AG04450 (cell line): ENCODE data around the gene DAPK2. TPM values are rescaled to one million over a fixed set of nuclear protein-coding genes. Genes with fewer than 3 reads are reported as not detected.

Experiments
- CTCF ChIA-PET: fragments of 300-600, 350-600 bp; formaldehyde crosslinking; extraction: SDS; loops from one replicate; lab custom pipeline; 2022; ENCODE audit warnings: antibody characterized with exemption, inconsistent platforms; lab: Charles Lee
- POLR2A ChIA-PET: fragments of 350-600 bp; formaldehyde crosslinking; extraction: SDS; loops from one replicate; lab custom pipeline; 2021; ENCODE audit warnings: antibody characterized with exemption, inconsistent platforms; lab: Yijun Ruan, JAX
- DNase-seq: peaks from one replicate; pipeline ENCODE4 v3.0.0-alpha.2; 2011; ENCODE audit warnings: low read depth, low spot score
- H3K27ac ChIP-seq: one replicate; pipeline ENCODE4 v1.5.1; 2012; ENCODE audit warnings: low read depth, low read length, control low read depth
- H3K27me3 ChIP-seq: one replicate; pipeline ENCODE4 v1.6.0; 2012; ENCODE audit warnings: low read length; ENCODE audit not compliant: control insufficient read depth, insufficient read depth
- H3K4me3 ChIP-seq: 2 replicates; pipeline ENCODE4 v1.5.1; 2011; ENCODE audit warnings: mild to moderate bottlenecking, low read depth, low read length, control low read depth
- H3K9me3 ChIP-seq: 2 replicates; pipeline ENCODE4 v1.5.1; 2012; ENCODE audit warnings: low read length; ENCODE audit not compliant: control insufficient read depth, insufficient read depth
- polyA plus RNA-seq: library from polyadenylated mRNA; depleted of rRNA; stranded (reverse); fragments of >200 nt; gene quantifications from 2 replicates; pipeline ENCODE4 v1.2.3, GENCODE V29; 2011
- TF ChIP-seq, protein P1 (sequence below): IDR thresholded peaks from 2 replicates; pipeline ENCODE4 v1.5.1; 2011; ENCODE audit warnings: low read depth, low read length, control low read depth, inconsistent platforms

The DAPK2 gene
- polyA plus RNA-seq, 1 experiment = 0.42 TPM

DNA sequence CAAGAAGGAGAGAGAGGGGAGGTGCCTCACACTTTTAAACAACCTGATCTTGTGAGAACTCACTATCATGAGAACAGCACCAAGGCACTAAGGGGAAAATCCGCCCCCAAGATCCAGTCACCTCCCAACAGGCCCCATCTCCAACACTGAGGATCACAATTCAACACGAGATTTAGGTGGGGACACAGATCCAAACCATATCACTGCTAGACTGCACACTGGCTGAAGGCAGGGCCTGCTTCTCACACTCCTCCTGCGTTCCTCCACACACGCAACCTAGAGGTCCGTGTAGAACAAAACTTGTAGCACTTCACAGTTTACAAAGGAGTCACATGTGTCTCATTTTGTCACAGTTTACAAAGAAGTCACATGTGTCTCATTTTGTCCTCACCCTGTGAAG is 97.8 kb downstream of the DAPK2 start:
- no peak overlapping the region for H3K4me3 ChIP-seq
- CTCF ChIA-PET = interaction anchor here (1.4 kb wide), 1 partner anchor 196 kb away, joined by 3 read pairs; no protein-coding TSS in a partner anchor
- no peak for DNase-seq
- TF ChIP-seq, protein P1, sequence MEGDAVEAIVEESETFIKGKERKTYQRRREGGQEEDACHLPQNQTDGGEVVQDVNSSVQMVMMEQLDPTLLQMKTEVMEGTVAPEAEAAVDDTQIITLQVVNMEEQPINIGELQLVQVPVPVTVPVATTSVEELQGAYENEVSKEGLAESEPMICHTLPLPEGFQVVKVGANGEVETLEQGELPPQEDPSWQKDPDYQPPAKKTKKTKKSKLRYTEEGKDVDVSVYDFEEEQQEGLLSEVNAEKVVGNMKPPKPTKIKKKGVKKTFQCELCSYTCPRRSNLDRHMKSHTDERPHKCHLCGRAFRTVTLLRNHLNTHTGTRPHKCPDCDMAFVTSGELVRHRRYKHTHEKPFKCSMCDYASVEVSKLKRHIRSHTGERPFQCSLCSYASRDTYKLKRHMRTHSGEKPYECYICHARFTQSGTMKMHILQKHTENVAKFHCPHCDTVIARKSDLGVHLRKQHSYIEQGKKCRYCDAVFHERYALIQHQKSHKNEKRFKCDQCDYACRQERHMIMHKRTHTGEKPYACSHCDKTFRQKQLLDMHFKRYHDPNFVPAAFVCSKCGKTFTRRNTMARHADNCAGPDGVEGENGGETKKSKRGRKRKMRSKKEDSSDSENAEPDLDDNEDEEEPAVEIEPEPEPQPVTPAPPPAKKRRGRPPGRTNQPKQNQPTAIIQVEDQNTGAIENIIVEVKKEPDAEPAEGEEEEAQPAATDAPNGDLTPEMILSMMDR = no peak
- POLR2A ChIA-PET = no interaction called here
- H3K27me3 ChIP-seq = no peaks in the 10 kb centered on the region
- no peaks in the 10 kb centered on the region for H3K9me3 ChIP-seq
- H3K27ac ChIP-seq = no peak overlapping the region

DNA sequence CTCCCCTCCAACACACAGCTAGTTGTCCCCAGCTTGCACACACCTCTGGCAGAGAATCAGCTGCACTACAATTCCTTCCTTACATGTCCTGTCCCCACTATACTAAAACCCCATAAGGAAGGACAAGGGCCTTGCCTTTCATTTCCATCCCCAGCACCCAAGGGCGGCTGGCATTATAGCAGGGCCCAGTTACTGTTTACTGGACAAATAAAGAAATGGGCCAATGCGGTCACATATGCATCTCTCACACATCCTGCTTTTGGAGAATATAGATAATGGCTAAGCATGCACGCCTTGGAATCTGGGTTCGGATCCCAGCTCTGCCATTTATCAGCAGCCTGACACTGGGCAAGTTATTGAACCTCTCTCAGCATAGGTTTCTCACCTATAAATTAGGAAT is 99.1 kb downstream of the DAPK2 start:
- TF ChIP-seq, protein P1 = no peak
- no peak overlapping the region for H3K4me3 ChIP-seq
- peaks cover 2% of the 10 kb centered on the region for H3K27me3 ChIP-seq
- H3K9me3 ChIP-seq = no peaks in the 10 kb centered on the region
- no peak overlapping the region for H3K27ac ChIP-seq
- POLR2A ChIA-PET = no interaction called here
- CTCF ChIA-PET = interaction anchor here (2.6 kb wide), 1 partner anchor 194 kb away, joined by 14 read pairs; no protein-coding TSS in a partner anchor
- no peak for DNase-seq

DNA sequence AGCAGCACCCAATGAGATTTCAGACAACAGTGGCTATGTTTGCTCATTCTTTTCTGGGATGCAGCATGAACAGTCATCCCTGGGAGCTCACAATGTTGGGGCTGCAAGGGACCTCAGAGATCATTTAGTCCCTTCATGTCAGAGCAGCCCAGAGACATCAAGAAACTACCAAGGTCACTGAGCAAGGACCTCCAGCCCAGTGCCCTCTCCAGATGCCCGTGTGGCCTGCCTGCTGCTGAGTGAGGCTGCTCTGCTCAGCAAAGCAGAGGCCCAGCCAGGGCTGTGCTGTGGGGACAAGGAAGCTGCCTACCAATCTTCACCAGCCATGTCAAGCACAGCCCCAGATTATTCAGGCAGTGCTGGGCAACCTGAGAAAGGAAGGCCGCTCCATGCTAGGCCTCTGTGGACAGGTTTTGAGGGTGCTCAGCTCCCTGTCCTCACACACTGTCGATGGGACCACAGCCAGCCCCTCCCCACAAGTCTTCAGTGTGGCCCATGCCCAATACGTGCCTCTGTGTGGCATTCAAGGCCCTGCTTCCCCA is 99.7 kb downstream of the DAPK2 start:
- no peak for DNase-seq
- CTCF ChIA-PET = interaction anchor here (0.5 to 2.6 kb wide), 5 partner anchors 37 to 1093 kb away, joined by 3 to 14 read pairs (median 5); partner anchors contain the start of gene DAPK2
- peaks cover 2% of the 10 kb centered on the region for H3K27me3 ChIP-seq
- no peak overlapping the region for H3K4me3 ChIP-seq
- no peaks in the 10 kb centered on the region for H3K9me3 ChIP-seq
- H3K27ac ChIP-seq = no peak overlapping the region
- POLR2A ChIA-PET = interaction anchor here (0.6 kb wide), 1 partner anchor 37 kb away, joined by 4 read pairs; no protein-coding TSS in a partner anchor
- TF ChIP-seq, protein P1 = no peak

DNA sequence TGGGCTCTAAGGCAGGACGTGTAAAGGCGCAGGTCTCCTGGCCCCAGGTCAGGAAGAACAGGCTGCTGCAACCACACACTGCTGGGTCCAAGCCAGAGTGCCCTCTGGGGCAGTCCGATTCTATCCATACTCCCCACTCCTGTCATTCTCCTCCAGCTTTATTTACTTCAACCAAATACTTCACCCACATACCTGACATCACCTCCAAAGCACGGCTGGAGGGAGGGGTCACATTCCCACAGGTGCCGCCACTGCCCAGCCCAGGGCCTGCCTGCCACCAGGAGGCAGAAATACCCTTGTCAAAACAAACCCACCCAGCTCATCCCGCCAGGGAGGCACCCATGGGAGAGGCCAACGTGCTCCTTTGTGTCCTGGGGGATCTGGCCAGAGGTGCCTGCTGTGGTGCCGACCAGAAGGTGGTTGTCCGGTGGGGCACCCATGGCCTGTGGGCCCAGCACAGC is 100.4 kb downstream of the DAPK2 start:
- CTCF ChIA-PET = interaction anchor here (0.5 to 2.6 kb wide), 39 partner anchors 9 to 263 kb away, joined by 3 to 30 read pairs (median 4); partner anchors contain the start of genes CIAO2A and DAPK2

More for the DNA sequence above, 100.4 kb downstream of the DAPK2 start:
- TF ChIP-seq, protein P1 = no peak
- H3K27me3 ChIP-seq = peaks cover 2% of the 10 kb centered on the region
- no peak overlapping the region for H3K4me3 ChIP-seq
- DNase-seq = no peak
- no peaks in the 10 kb centered on the region for H3K9me3 ChIP-seq
- H3K27ac ChIP-seq = no peak overlapping the region
- POLR2A ChIA-PET = no interaction called here
